ENCODE data around the gene MAZ. TPM values are rescaled to one million over a fixed set of nuclear protein-coding genes. Genes with fewer than 3 reads are reported as not detected.

Gene MAZ
- total RNA-seq, 2 donors from 2014 or later = 33.0 to 86.6 TPM

DNA sequence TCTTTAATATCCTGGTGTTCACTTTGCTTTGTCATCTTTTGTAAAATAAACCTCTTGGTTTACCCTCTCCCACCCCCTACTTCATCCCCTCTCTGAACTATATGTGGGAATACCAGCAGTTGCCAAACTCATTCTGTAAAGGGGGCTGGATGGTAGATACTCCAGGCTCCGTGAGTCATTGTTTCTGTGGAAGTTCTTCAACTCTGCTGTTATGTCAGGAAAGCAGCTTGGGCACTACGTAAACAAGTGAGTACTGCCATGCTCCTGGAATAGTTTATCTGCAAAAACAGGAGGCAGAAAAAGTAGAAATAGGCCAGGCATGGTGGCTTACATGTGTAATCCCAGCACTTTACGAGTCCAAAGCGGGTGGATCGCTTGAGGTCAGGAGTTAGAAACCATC is 31.5 kb downstream of the MAZ start:
- Histone ChIP-seq H3K27ac (no peak overlapping the region), H3K9me3 (no peaks in the 10 kb centered on the region), H3K36me3 (peaks cover 89% of the 10 kb centered on the region), H3K27me3 (no peaks in the 10 kb centered on the region), H3K4me1 (no peaks in the 10 kb centered on the region), H3K4me3 (no peak overlapping the region)
- DNase-seq (ENCODE audit: low spot score) = no peak
- TF ChIP-seq, protein P1, sequence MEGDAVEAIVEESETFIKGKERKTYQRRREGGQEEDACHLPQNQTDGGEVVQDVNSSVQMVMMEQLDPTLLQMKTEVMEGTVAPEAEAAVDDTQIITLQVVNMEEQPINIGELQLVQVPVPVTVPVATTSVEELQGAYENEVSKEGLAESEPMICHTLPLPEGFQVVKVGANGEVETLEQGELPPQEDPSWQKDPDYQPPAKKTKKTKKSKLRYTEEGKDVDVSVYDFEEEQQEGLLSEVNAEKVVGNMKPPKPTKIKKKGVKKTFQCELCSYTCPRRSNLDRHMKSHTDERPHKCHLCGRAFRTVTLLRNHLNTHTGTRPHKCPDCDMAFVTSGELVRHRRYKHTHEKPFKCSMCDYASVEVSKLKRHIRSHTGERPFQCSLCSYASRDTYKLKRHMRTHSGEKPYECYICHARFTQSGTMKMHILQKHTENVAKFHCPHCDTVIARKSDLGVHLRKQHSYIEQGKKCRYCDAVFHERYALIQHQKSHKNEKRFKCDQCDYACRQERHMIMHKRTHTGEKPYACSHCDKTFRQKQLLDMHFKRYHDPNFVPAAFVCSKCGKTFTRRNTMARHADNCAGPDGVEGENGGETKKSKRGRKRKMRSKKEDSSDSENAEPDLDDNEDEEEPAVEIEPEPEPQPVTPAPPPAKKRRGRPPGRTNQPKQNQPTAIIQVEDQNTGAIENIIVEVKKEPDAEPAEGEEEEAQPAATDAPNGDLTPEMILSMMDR (IDR thresholded peaks at IDR 0.05) = no peak

DNA sequence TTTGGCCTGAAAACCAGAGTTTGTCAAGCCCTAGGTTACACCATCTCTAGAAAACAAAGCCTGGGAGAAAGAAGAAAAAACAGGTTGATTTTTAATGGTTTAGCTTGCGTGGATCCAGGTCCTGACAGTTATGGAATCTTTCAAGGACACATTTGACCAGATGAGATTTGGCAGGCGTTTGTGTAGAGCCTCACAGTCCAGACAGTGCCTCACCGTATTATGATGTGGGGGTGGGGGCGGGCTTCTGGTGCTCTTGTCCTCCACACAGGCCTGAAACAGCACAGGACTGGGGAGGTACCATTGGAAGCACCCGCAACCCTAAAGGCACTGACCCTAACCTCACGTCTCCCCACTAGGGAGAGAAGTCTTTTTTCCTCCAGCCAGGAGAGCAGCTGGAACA is 33.5 kb downstream of the MAZ start:
- DNase-seq (ENCODE audit: low spot score) = no peak
- Histone ChIP-seq H3K4me3 (no peak overlapping the region), H3K9me3 (no peaks in the 10 kb centered on the region), H3K36me3 (peaks cover 85% of the 10 kb centered on the region), H3K27me3 (no peaks in the 10 kb centered on the region), H3K27ac (no peak overlapping the region), H3K4me1 (no peaks in the 10 kb centered on the region)
- TF ChIP-seq, protein P1 (IDR thresholded peaks at IDR 0.05) = no peak

DNA sequence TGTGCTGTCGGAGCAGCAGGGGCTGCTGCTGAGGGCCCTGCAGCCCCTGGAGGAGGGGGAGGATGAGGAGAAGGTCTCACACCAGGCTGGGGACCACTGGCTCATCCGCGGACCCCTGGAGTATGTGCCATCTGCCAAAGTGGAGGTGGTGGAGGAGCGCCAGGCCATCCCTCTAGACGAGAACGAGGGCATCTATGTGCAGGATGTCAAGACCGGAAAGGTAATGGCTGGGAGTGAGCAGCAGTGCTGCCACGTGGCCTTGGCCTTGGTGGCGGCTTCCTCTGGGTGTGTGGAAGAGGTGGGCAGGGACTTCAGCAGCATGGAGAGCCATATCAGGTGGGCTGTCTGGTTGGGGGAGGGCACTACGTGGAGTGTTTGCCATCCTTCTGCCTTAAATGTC is 33.9 kb downstream of the MAZ start:
- no peaks in the 10 kb centered on the region for H3K9me3 ChIP-seq
- DNase-seq (ENCODE audit: low spot score) = no peak
- TF ChIP-seq, protein P1 (IDR thresholded peaks at IDR 0.05) = no peak
- H3K36me3 ChIP-seq = peaks cover 86% of the 10 kb centered on the region
- no peaks in the 10 kb centered on the region for H3K4me1 ChIP-seq
- H3K27me3 ChIP-seq = no peaks in the 10 kb centered on the region
- H3K4me3 ChIP-seq = no peak overlapping the region
- no peak overlapping the region for H3K27ac ChIP-seq

DNA sequence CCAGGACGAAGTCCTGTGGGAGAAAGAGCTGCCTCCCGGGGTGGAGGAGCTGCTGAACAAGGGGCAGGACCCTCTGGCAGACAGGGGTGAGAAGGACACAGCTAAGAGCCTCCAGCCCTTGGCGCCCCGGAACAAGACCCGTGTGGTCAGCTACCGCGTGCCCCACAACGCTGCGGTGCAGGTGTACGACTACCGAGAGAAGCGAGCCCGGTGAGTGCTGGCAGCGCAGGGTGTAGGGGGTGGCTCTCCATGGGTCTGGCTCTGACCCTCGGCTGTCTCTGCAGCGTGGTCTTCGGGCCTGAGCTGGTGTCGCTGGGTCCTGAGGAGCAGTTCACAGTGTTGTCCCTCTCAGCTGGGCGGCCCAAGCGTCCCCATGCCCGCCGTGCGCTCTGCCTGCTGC is 35.3 kb downstream of the MAZ start:
- TF ChIP-seq, protein P1 (IDR thresholded peaks at IDR 0.05) = no peak
- no peak for DNase-seq (ENCODE audit: low spot score)
- no peaks in the 10 kb centered on the region for H3K27me3 ChIP-seq
- H3K36me3 ChIP-seq = peaks cover 84% of the 10 kb centered on the region
- H3K27ac ChIP-seq = no peak overlapping the region
- no peaks in the 10 kb centered on the region for H3K9me3 ChIP-seq
- no peaks in the 10 kb centered on the region for H3K4me1 ChIP-seq
- no peak overlapping the region for H3K4me3 ChIP-seq

DNA sequence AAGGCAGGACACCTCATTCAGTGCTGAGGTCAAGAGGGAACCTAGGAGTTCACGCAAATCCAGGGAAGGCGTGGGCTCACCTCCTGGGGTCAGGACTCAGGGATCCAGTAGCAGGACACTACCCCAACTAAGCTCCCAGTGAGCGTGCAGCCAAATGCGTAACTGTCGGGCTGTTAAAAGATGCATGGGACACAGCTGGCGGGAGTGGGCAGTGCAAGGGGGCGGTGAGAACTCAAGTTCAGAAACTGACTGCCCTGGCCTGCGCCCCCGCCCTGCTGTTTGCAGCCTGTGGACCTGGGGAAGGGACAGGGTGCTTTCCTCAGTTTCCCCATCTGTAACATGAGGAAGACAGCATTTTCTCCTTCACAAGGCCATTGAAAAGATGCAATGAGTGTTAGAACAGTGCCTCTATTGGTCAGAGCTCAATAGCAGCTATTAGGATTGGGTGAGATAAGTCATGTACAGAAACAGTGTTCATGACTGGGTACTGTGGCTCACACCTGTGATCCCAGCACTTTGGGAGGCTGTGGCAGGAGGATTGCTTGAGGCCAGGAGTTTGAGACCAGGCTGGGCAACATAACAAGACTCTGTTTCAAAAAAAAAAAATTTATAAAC is 36.5 kb downstream of the MAZ start:
- Histone ChIP-seq H3K27me3 (no peaks in the 10 kb centered on the region), H3K9me3 (no peaks in the 10 kb centered on the region), H3K4me1 (no peaks in the 10 kb centered on the region), H3K27ac (no peak overlapping the region), H3K4me3 (no peak overlapping the region), H3K36me3 (peaks cover 86% of the 10 kb centered on the region)
- TF ChIP-seq, protein P1 (IDR thresholded peaks at IDR 0.05) = no peak
- no peak for DNase-seq (ENCODE audit: low spot score)

DNA sequence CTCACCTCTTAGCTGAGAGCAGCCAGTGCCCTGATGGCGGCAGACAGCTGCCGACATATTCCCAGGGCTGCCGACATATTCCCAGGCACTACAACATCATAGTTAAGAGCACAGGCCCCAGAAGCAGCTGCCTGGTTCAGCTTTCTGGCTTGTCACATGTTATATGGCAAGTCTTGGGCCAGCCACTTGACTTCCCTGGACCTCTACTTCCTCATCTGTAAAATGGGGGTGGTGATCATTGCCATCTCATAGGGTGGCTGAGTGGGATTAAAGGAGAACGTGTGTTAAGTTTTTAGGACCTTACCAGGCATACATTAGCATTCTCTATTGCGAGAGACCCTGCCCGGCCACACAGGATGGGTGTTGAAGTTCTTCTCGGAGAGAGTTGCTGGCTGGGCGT is 37.6 kb downstream of the MAZ start:
- peaks cover 83% of the 10 kb centered on the region for H3K36me3 ChIP-seq
- TF ChIP-seq, protein P1 (IDR thresholded peaks at IDR 0.05) = no peak

More for the DNA sequence above, 37.6 kb downstream of the MAZ start:
- no peaks in the 10 kb centered on the region for H3K9me3 ChIP-seq
- DNase-seq (ENCODE audit: low spot score) = no peak
- no peaks in the 10 kb centered on the region for H3K4me1 ChIP-seq
- H3K4me3 ChIP-seq = no peak overlapping the region
- no peak overlapping the region for H3K27ac ChIP-seq
- no peaks in the 10 kb centered on the region for H3K27me3 ChIP-seq
